Kidney capillary endothelial cell (primary cell): Measurements from ENCODE around the gene TMEM176A.

Experiments used
- DNase-seq: peaks from one replicate; pipeline ENCODE4 v3.0.0-alpha.2; 2018; ENCODE audit warnings: low spot score

The TMEM176A gene

GRCh38 chr7:150820148-150820547 lies 19.6 kb downstream of the TMEM176A start:
- no peak for DNase-seq

GRCh38 chr7:150820578-150821198 lies 20.1 kb downstream of the TMEM176A start:
- DNase-seq: no peak

GRCh38 chr7:150823043-150823442 lies 22.5 kb downstream of the TMEM176A start:
- no peak for DNase-seq

GRCh38 chr7:150823484-150824126 lies 23.0 kb downstream of the TMEM176A start:
- no peak for DNase-seq

GRCh38 chr7:150824379-150825177 lies 24.0 kb downstream of the TMEM176A start:
- DNase-seq: no peak

- DNase-seq: no peak
Observed at GRCh38 chr7:150826061-150826849, 25.7 kb downstream of the TMEM176A start.

GRCh38 chr7:150828384-150828783 lies 27.8 kb downstream of the TMEM176A start:
- DNase-seq: no peak

GRCh38 chr7:150829426-150829825 lies 28.9 kb downstream of the TMEM176A start:
- DNase-seq: no peak

- DNase-seq: no peak
Observed at GRCh38 chr7:150830937-150831336, 30.4 kb downstream of the TMEM176A start.

GRCh38 chr7:150831851-150832250 lies 31.3 kb downstream of the TMEM176A start:
- DNase-seq: no peak

- no peak for DNase-seq
Observed at GRCh38 chr7:150835019-150835418, 34.5 kb downstream of the TMEM176A start.

GRCh38 chr7:150835702-150836280 lies 35.2 kb downstream of the TMEM176A start:
- DNase-seq: no peak

- DNase-seq: no peak
Observed at GRCh38 chr7:150838965-150839650, 38.5 kb downstream of the TMEM176A start.

- no peak for DNase-seq
Observed at GRCh38 chr7:150842018-150842417, 41.4 kb downstream of the TMEM176A start.

- no peak for DNase-seq
Observed at GRCh38 chr7:150842716-150843115, 42.1 kb downstream of the TMEM176A start.

- no peak for DNase-seq
Observed at GRCh38 chr7:150845421-150845861, 44.9 kb downstream of the TMEM176A start.

GRCh38 chr7:150846291-150847115 lies 45.9 kb downstream of the TMEM176A start:
- DNase-seq: no peak

GRCh38 chr7:150847536-150847935 lies 47.0 kb downstream of the TMEM176A start:
- DNase-seq: no peak

GRCh38 chr7:150848111-150848510 lies 47.5 kb downstream of the TMEM176A start:
- no peak for DNase-seq

- DNase-seq: no peak
Observed at GRCh38 chr7:150848561-150849115, 48.1 kb downstream of the TMEM176A start.
